ENCODE results near the gene SELENOF. TPM values are rescaled to one million over a fixed set of nuclear protein-coding genes. Genes with fewer than 3 reads are reported as not detected.

The SELENOF gene
- total RNA-seq, 2 donors from 2014 or later = 137 to 175 TPM

DNA sequence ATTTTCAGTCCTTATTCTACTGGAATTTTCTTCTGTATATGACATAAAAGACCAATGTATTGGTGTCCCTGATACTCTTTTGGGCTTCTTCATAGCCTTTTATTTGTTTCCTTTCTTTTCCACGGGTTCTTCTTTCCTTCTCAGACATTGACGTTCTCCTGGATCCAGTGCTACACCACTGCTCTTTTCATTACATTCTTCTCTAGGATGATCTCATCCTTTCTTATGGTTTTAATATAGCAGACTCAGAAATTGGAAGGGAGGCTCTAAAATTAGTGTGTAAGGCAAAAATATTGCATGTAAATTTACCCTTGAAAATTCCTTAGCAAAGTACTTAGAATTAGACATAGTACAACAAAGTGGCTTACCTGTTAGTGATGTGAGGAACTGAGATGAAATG, 65.3 kb downstream of the SELENOF start:
- H3K9me3 ChIP-seq = no peaks in the 10 kb centered on the region
- intact Hi-C loops (cut with DNase I) = no loop called here
- H3K36me3 ChIP-seq = no peaks in the 10 kb centered on the region
- H3K4me1 ChIP-seq (replicated peaks) = no peaks in the 10 kb centered on the region
- WGBS = 91% methylated on average over 2 of the region's 2 CpGs
- TF ChIP-seq, protein P1, sequence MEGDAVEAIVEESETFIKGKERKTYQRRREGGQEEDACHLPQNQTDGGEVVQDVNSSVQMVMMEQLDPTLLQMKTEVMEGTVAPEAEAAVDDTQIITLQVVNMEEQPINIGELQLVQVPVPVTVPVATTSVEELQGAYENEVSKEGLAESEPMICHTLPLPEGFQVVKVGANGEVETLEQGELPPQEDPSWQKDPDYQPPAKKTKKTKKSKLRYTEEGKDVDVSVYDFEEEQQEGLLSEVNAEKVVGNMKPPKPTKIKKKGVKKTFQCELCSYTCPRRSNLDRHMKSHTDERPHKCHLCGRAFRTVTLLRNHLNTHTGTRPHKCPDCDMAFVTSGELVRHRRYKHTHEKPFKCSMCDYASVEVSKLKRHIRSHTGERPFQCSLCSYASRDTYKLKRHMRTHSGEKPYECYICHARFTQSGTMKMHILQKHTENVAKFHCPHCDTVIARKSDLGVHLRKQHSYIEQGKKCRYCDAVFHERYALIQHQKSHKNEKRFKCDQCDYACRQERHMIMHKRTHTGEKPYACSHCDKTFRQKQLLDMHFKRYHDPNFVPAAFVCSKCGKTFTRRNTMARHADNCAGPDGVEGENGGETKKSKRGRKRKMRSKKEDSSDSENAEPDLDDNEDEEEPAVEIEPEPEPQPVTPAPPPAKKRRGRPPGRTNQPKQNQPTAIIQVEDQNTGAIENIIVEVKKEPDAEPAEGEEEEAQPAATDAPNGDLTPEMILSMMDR (IDR thresholded peaks at IDR 0.05) = no peak
- TF ChIP-seq POLR2AphosphoS5 (IDR thresholded peaks at IDR 0.05) = no peak
- no peak for DNase-seq (ENCODE audit: low spot score)
- H3K4me3 ChIP-seq = no peak overlapping the region
- H3K27me3 ChIP-seq (replicated peaks; ENCODE audit: insufficient read depth) = no peaks in the 10 kb centered on the region
- no peak overlapping the region for H3K27ac ChIP-seq

DNA sequence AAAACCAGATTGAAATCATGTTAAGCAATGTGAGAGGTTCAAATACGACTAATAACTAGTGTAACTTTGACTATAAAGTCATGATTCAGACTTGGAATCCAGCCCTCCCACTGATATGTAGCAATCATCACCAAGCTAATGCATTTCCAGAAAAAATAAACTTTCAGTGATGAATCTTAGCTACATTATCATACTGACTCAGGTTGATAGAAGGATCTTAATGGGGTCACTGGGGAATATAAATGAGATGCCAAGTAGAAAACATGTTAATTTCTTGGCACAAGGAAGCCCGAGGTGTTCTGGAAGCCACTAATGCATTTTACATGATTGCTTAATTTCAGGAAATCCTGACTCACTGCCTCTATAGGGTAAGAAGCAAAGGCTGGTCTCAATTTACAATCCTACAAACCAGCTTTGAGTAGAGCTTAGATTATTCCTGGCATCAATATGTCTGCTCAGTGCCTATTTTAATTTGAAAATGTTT, 67.7 kb downstream of the SELENOF start:
- H3K9me3 ChIP-seq = no peaks in the 10 kb centered on the region
- no peak for DNase-seq (ENCODE audit: low spot score)
- intact Hi-C loops (cut with DNase I) = no loop called here
- no peaks in the 10 kb centered on the region for H3K27me3 ChIP-seq (replicated peaks; ENCODE audit: insufficient read depth)
- no peak overlapping the region for H3K4me3 ChIP-seq
- H3K27ac ChIP-seq = no peak overlapping the region
- TF ChIP-seq POLR2A (IDR thresholded peaks at IDR 0.05) = no peak
- no peak for TF ChIP-seq POLR2AphosphoS5 (IDR thresholded peaks at IDR 0.05)
- TF ChIP-seq, protein P1 (IDR thresholded peaks at IDR 0.05) = no peak
- no peaks in the 10 kb centered on the region for H3K36me3 ChIP-seq
- WGBS = 28% methylated on average over 2 of the region's 2 CpGs
- no peaks in the 10 kb centered on the region for H3K4me1 ChIP-seq (replicated peaks)

DNA sequence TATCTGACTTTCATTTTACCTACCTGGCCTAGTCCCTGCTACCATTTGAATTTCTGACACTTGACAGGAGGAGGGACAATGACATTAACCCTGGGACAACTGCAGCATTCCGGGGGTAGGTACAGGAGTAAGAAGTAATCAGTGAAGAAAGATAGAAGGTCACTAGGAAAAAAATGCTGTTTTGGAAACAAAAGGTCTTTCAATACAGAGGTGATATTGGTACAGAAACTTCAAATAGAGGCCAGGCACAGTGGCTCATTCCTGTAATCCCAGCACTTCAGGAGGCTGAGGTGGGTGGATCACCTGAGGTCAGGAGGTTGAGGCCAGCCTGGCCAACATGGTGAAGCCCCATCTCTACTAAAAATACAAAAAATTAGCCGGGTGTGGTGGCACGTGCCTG, 68.4 kb downstream of the SELENOF start:
- intact Hi-C loops (cut with DNase I) = no loop called here
- 89% methylated on average over 3 of the region's 3 CpGs for WGBS
- H3K4me1 ChIP-seq (replicated peaks) = no peaks in the 10 kb centered on the region
- TF ChIP-seq POLR2A (IDR thresholded peaks at IDR 0.05) = no peak
- no peak overlapping the region for H3K4me3 ChIP-seq
- no peaks in the 10 kb centered on the region for H3K9me3 ChIP-seq
- no peaks in the 10 kb centered on the region for H3K27me3 ChIP-seq (replicated peaks; ENCODE audit: insufficient read depth)
- no peak for DNase-seq (ENCODE audit: low spot score)
- H3K27ac ChIP-seq = no peak overlapping the region
- no peaks in the 10 kb centered on the region for H3K36me3 ChIP-seq

DNA sequence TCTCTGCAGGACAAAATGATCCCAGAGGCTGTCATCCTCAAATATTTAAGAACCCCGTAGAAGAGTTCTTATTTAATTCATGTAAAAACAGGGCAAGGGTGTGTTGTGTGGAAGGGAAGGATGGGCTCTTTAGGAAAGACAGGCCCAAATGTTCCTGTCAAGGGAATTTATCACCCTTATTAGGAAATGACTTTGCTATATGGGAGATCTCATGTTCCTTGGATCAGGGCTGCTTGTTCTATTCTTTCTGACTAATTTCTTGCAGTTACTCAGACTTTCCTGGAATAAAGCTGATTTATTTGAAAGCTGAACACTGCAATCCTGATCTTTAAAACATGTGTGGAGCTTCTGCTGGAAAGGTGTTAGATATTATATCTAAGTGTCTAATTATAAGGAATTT, 72.8 kb downstream of the SELENOF start:
- H3K27ac ChIP-seq = no peak overlapping the region
- no peak for DNase-seq (ENCODE audit: low spot score)
- H3K9me3 ChIP-seq = no peaks in the 10 kb centered on the region
- TF ChIP-seq POLR2AphosphoS5 (IDR thresholded peaks at IDR 0.05) = no peak
- no peak for TF ChIP-seq POLR2A (IDR thresholded peaks at IDR 0.05)
- TF ChIP-seq, protein P1 (IDR thresholded peaks at IDR 0.05) = no peak
- no peaks in the 10 kb centered on the region for H3K27me3 ChIP-seq (replicated peaks; ENCODE audit: insufficient read depth)
- H3K4me1 ChIP-seq (replicated peaks) = no peaks in the 10 kb centered on the region
- no peak overlapping the region for H3K4me3 ChIP-seq
- intact Hi-C loops (cut with DNase I) = no loop called here
- H3K36me3 ChIP-seq = no peaks in the 10 kb centered on the region
- 36% methylated on average over 1 of the region's 1 CpG for WGBS

DNA sequence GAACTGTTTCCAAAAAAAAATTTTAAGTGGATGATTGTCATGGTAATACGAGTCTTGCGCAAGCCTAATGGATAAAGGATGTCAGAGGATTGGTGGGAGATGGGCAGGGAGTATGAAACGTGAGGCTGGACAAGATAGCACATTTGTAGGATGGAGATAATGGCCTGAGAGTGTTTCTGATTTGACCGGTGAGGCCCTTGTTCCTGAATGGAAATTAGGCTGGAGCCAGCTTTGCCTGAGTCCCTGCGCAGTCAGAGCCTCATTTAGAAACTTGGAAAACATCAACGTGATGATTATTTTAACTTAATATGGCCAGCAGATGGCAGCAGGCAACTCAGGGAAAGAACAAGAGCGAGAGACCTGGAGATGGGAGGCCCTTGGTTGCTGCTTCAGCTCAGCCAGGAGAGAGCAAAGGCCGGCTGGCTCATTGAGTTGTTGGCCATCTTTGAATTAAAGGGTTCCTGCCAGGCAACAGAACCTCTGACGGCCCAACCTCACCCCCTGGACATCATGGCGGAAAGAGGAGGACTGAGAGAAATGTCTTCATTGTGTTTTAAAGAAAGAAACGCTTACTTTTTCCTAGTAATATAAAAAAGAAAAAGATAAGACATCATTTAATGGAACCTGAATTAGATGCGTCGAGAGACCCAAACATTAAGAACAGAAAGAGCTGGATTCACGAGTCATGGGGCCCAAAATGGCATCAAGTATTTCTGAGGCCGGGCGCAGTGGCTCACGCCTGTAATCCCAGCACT, 80.3 kb downstream of the SELENOF start:
- Histone ChIP-seq H3K4me3 (no peak overlapping the region), H3K9me3 (no peaks in the 10 kb centered on the region), H3K27me3 (replicated peaks; ENCODE audit: insufficient read depth) (no peaks in the 10 kb centered on the region), H3K36me3 (no peaks in the 10 kb centered on the region), H3K27ac (no peak overlapping the region), H3K4me1 (replicated peaks) (no peaks in the 10 kb centered on the region)
- peak; percentile 78 for DNase-seq (ENCODE audit: low spot score)
- TF ChIP-seq POLR2A (IDR thresholded peaks at IDR 0.05) (no peak), POLR2AphosphoS5 (IDR thresholded peaks at IDR 0.05) (peak; percentile 33)
- TF ChIP-seq, protein P1 (IDR thresholded peaks at IDR 0.05) = peak; percentile 20 to 75 (median 64)
- 54% methylated on average over 17 of the region's 17 CpGs for WGBS
- intact Hi-C loops (cut with DNase I) = loop anchor here (2.0 to 10.0 kb wide), 4 partner anchors 79 to 251 kb away; partner anchors contain the start of genes HS2ST1, SELENOF and SH3GLB1
